Stimulated activated CD4-positive, alpha-beta T cell treated with anti-CD3 and anti-CD28 coated beads, TNF-alpha, amount 100 ng/mL, for 4 hours (primary cell): ENCODE data around the gene DHTKD1.
"Not testable (repeated sequence)": the region's sequence is repeated elsewhere in the genome, so short reads cannot be mapped to it uniquely, and the experiment has no call there.

Experiments
- DNase-seq, 3 experiments: peaks; one replicate each; pipeline ENCODE4 v3.0.0-alpha.2; 2020; ENCODE audit warnings: low read depth in 3 of 3

DHTKD1 gene

GRCh38 chr10:12062754-12063482 is 5.8 kb upstream of the DHTKD1 start:
- DNase-seq = no peak

GRCh38 chr10:12063483-12063818 is 5.3 kb upstream of the DHTKD1 start:
- no peak for DNase-seq

GRCh38 chr10:12067336-12067735 is 1.4 kb upstream of the DHTKD1 start:
- DNase-seq = no peak

GRCh38 chr10:12071441-12071840 is 2.7 kb downstream of the DHTKD1 start:
- DNase-seq = not testable (repeated sequence)

GRCh38 chr10:12073526-12073925 is 4.8 kb downstream of the DHTKD1 start:
- no peak for DNase-seq

GRCh38 chr10:12077580-12078180 is 8.9 kb downstream of the DHTKD1 start:
- no peak for DNase-seq

GRCh38 chr10:12081470-12081869 is 12.7 kb downstream of the DHTKD1 start:
- no peak for DNase-seq

- DNase-seq = no peak
Measured at GRCh38 chr10:12081879-12082557, 13.3 kb downstream of the DHTKD1 start.

- no peak for DNase-seq
Measured at GRCh38 chr10:12088919-12089318, 20.2 kb downstream of the DHTKD1 start.

- no peak for DNase-seq
Measured at GRCh38 chr10:12091421-12091820, 22.7 kb downstream of the DHTKD1 start.

- not testable (repeated sequence) for DNase-seq
Measured at GRCh38 chr10:12097361-12097760, 28.6 kb downstream of the DHTKD1 start.

- no peak for DNase-seq
Measured at GRCh38 chr10:12097791-12098190, 29.0 kb downstream of the DHTKD1 start.

- DNase-seq = no peak
Measured at GRCh38 chr10:12098966-12099365, 30.2 kb downstream of the DHTKD1 start.

- DNase-seq = no peak
Measured at GRCh38 chr10:12103802-12104201, 35.0 kb downstream of the DHTKD1 start.

GRCh38 chr10:12107781-12108180 is 39.0 kb downstream of the DHTKD1 start:
- DNase-seq = no peak

GRCh38 chr10:12109286-12109685 is 40.5 kb downstream of the DHTKD1 start:
- no peak for DNase-seq

- no peak for DNase-seq
Measured at GRCh38 chr10:12111528-12111927, 42.8 kb downstream of the DHTKD1 start.

- DNase-seq = no peak
Measured at GRCh38 chr10:12113627-12114026, 44.9 kb downstream of the DHTKD1 start.

GRCh38 chr10:12121673-12122072 is 52.9 kb downstream of the DHTKD1 start:
- DNase-seq = no peak

GRCh38 chr10:12129222-12130111 is 60.7 kb downstream of the DHTKD1 start, which contains the start of gene SEC61A2:
SEC61A2 (plus strand) TSS chr10:12129677; CDS start chr10:12129788, 111 bp downstream.
- peak; percentile 95 to 99 (median 95) for DNase-seq

GRCh38 chr10:12130237-12130872 is 61.6 kb downstream of the DHTKD1 start:
- no peak for DNase-seq
